H9 (cell line): ENCODE data around the gene WDR75. TPM values are rescaled to one million over a fixed set of nuclear protein-coding genes. Genes with fewer than 3 reads are reported as not detected.

Experiments used
- DNase-seq: peaks from one replicate; pipeline ENCODE4 v3.0.0-alpha.2; 2017
- H2AFZ ChIP-seq: one replicate; pipeline ENCODE4 v1.6.1; 2013; ENCODE audit warnings: mild to moderate bottlenecking, low read length, control low read depth, moderate library complexity
- H2AK5ac ChIP-seq: 2 replicates; pipeline ENCODE4 v1.6.1; 2013; ENCODE audit warnings: low read length, control low read depth, mixed read lengths; ENCODE audit not compliant: insufficient read length
- H2BK120ac ChIP-seq: one replicate; pipeline ENCODE4 v1.6.1; 2013; ENCODE audit warnings: low read depth, mild to moderate bottlenecking, low read length, control low read depth, inconsistent platforms; ENCODE audit not compliant: poor library complexity, severe bottlenecking
- H2BK12ac ChIP-seq: 2 replicates; pipeline ENCODE4 v1.6.1; 2013; ENCODE audit warnings: low read length, control low read depth, mixed read lengths, low read depth; ENCODE audit not compliant: insufficient read length
- H2BK15ac ChIP-seq: 2 replicates; pipeline ENCODE4 v1.6.1; 2013; ENCODE audit warnings: low read depth, low read length, control low read depth
- H2BK20ac ChIP-seq: one replicate; pipeline ENCODE4 v1.6.1; 2013; ENCODE audit warnings: low read depth, mild to moderate bottlenecking, low read length, control low read depth, inconsistent platforms; ENCODE audit not compliant: poor library complexity, severe bottlenecking
- H2BK5ac ChIP-seq: 2 replicates; pipeline ENCODE4 v1.6.1; 2013; ENCODE audit warnings: low read length, control low read depth, mixed read lengths; ENCODE audit not compliant: insufficient read length
- H3K14ac ChIP-seq: 2 replicates; pipeline ENCODE4 v1.6.1; 2013; ENCODE audit warnings: low read length, control low read depth; ENCODE audit not compliant: insufficient read depth
- H3K18ac ChIP-seq: 2 replicates; pipeline ENCODE4 v1.6.1; 2013; ENCODE audit warnings: low read depth, mild to moderate bottlenecking, mixed read lengths, low read length, control low read depth; ENCODE audit not compliant: insufficient read length
- H3K23ac ChIP-seq: 2 replicates; pipeline ENCODE4 v1.6.1; 2013; ENCODE audit warnings: low read length, control low read depth, mixed read lengths, low read depth; ENCODE audit not compliant: insufficient read length
- H3K23me2 ChIP-seq: 2 replicates; pipeline ENCODE4 v1.6.1; 2013; ENCODE audit warnings: low read depth, mild to moderate bottlenecking, mixed read lengths, low read length, control low read depth; ENCODE audit not compliant: insufficient read length, poor library complexity, severe bottlenecking
- H3K27ac ChIP-seq: 2 replicates; pipeline ENCODE4 v1.5.1; 2013; ENCODE audit warnings: low read length, control low read depth, mixed read lengths, low read depth; ENCODE audit not compliant: insufficient read length
- H3K27me3 ChIP-seq: 2 replicates; pipeline ENCODE4 v1.6.1; 2013; ENCODE audit warnings: low read length, control low read depth, inconsistent platforms; ENCODE audit not compliant: insufficient read depth
- H3K4ac ChIP-seq: 2 replicates; pipeline ENCODE4 v1.6.1; 2013; ENCODE audit warnings: low read depth, mild to moderate bottlenecking, control low read depth, inconsistent platforms, low read length, moderate library complexity
- H3K4me1 ChIP-seq: 2 replicates; pipeline ENCODE4 v1.6.1; 2013; ENCODE audit warnings: low read length, control low read depth, inconsistent platforms; ENCODE audit not compliant: insufficient read depth
- H3K4me2 ChIP-seq: 2 replicates; pipeline ENCODE4 v1.6.1; 2013; ENCODE audit warnings: low read length, control low read depth, mixed read lengths; ENCODE audit not compliant: insufficient read length, insufficient read depth
- H3K56ac ChIP-seq: 2 replicates; pipeline ENCODE4 v1.6.1; 2013; ENCODE audit warnings: low read depth, mild to moderate bottlenecking, mixed read lengths, low read length, control low read depth; ENCODE audit not compliant: insufficient read length
- H3K79me1 ChIP-seq: 2 replicates; pipeline ENCODE4 v1.6.1; 2013; ENCODE audit warnings: low read depth, mild to moderate bottlenecking, moderate library complexity, low read length, control low read depth, inconsistent platforms; ENCODE audit not compliant: insufficient read depth, poor library complexity, severe bottlenecking
- H3K79me2 ChIP-seq: 2 replicates; pipeline ENCODE4 v1.6.1; 2013; ENCODE audit warnings: low read length, control low read depth, inconsistent platforms; ENCODE audit not compliant: insufficient read depth
- H3K9ac ChIP-seq: 2 replicates; pipeline ENCODE4 v1.6.1; 2013; ENCODE audit warnings: low read length, control low read depth, mixed read lengths; ENCODE audit not compliant: insufficient read length; ENCODE audit errors: extremely low read depth
- H3K9me3 ChIP-seq: one replicate; pipeline ENCODE4 v1.6.1; 2013; ENCODE audit warnings: low read depth, low read length, inconsistent platforms; ENCODE audit not compliant: control insufficient read depth
- H3T11ph ChIP-seq: one replicate; pipeline ENCODE4 v1.6.1; 2013; ENCODE audit warnings: mild to moderate bottlenecking, low read length, control low read depth, inconsistent platforms
- H4K20me1 ChIP-seq: one replicate; pipeline ENCODE4 v1.6.1; 2013; ENCODE audit not compliant: control insufficient read depth, insufficient read length, insufficient read depth
- H4K5ac ChIP-seq: 2 replicates; pipeline ENCODE4 v1.6.1; 2013; ENCODE audit warnings: low read depth, mild to moderate bottlenecking, mixed read lengths, low read length, control low read depth; ENCODE audit not compliant: insufficient read length
- H4K8ac ChIP-seq: replicated peaks from 2 replicates; pipeline ENCODE4 v1.6.1; 2013; ENCODE audit warnings: low read length, control low read depth, mixed read lengths, low read depth; ENCODE audit not compliant: insufficient read length
- H4K91ac ChIP-seq: 2 replicates; pipeline ENCODE4 v1.6.1; 2013; ENCODE audit warnings: low read depth, mild to moderate bottlenecking, moderate library complexity, mixed read lengths, low read length, control low read depth; ENCODE audit not compliant: insufficient read length
- H3K27ac Mint-ChIP-seq, 3 experiments: 2 replicates in 2 of 3; 3 replicates in 1 of 3; pipeline ENCODE4 v1.8.0; 2020 to 2021; ENCODE audit warnings: mixed read lengths in 3 of 3, mild to moderate bottlenecking in 1 of 3, moderate library complexity in 1 of 3
- H3K27me3 Mint-ChIP-seq: 2 replicates; pipeline ENCODE4 v1.8.0; 2021; ENCODE audit warnings: low read depth, mild to moderate bottlenecking, moderate library complexity, mixed read lengths
- H3K36me3 Mint-ChIP-seq, 3 experiments: 2 replicates in 2 of 3; 3 replicates in 1 of 3; pipeline ENCODE4 v1.8.0; 2020 to 2021; ENCODE audit warnings: low read depth in 3 of 3, mixed read lengths in 3 of 3; ENCODE audit not compliant: insufficient read depth in 1 of 3
- H3K4me1 Mint-ChIP-seq, 2 experiments: 2 replicates each; pipeline ENCODE4 v1.8.0; 2020; ENCODE audit warnings: mixed read lengths in 2 of 2
- H3K4me3 Mint-ChIP-seq, 2 experiments: 2 replicates in 1 of 2; 3 replicates in 1 of 2; pipeline ENCODE4 v1.8.0; 2020 to 2021; ENCODE audit warnings: mild to moderate bottlenecking in 2 of 2, mixed read lengths in 2 of 2, moderate library complexity in 1 of 2
- H3K9me3 Mint-ChIP-seq, 2 experiments: 2 replicates in 1 of 2; 3 replicates in 1 of 2; pipeline ENCODE4 v1.8.0; 2020; ENCODE audit warnings: mild to moderate bottlenecking in 2 of 2, mixed read lengths in 2 of 2, moderate library complexity in 1 of 2
- CTCF ChIP-seq: fragments of 200-600 bp; sonication (generic); conservative IDR thresholded peaks from 3 replicates; pipeline ENCODE4 v1.8.0; 2021; ENCODE audit warnings: antibody characterized with exemption, mild to moderate bottlenecking
- WGBS: extraction: QIAGEN DNeasy Blood & Tissue Kit; methylation state at CpG from one replicate; pipeline ENCODE4 v1.1.7; 2013; ENCODE audit warnings: missing lambda C conversion rate, low lambda C conversion rate, mixed read lengths; ENCODE audit not compliant: insufficient read length; ENCODE audit errors: extremely low coverage; 5-methylcytosine and 5-hydroxymethylcytosine counted together
- total RNA-seq: library from RNA; stranded (reverse); gene quantifications from 2 replicates; pipeline ENCODE4 v1.2.1, GENCODE V29; 2021

The WDR75 gene
- total RNA-seq, 1 experiment from 2014 or later: 80.6 TPM

GRCh38 chr2:189402932-189403331 lies 38.3 kb upstream of the WDR75 start:
- Histone ChIP-seq H3K14ac (no peak overlapping the region), H3K79me1 (no peaks in the 10 kb centered on the region), H2BK120ac (no peak overlapping the region), H3K27me3 (no peaks in the 10 kb centered on the region), H2BK5ac (no peak overlapping the region), H4K20me1 (no peaks in the 10 kb centered on the region), H3K9ac (no peak overlapping the region), H2BK12ac (no peak overlapping the region), H3K4me2 (no peak overlapping the region), H3K56ac (no peak overlapping the region), H4K8ac (no peak overlapping the region), H4K5ac (no peak overlapping the region), H3K23ac (no peak overlapping the region), H2BK15ac (no peak overlapping the region), H2BK20ac (no peak overlapping the region), H3K9me3 (no peaks in the 10 kb centered on the region), H3K23me2 (no peaks in the 10 kb centered on the region), H3K4ac (no peak overlapping the region), H2AK5ac (no peak overlapping the region), H3T11ph (no peak overlapping the region), H4K91ac (no peak overlapping the region), H3K27ac (no peak overlapping the region), H3K18ac (no peak overlapping the region), H3K4me1 (no peaks in the 10 kb centered on the region), H3K79me2 (no peaks in the 10 kb centered on the region), H2AFZ (no peak overlapping the region)
- H3K36me3 Mint-ChIP-seq: no peaks in the 10 kb centered on the region
- no CpG with 5 or more reads among the region's 5 CpGs for WGBS
- no peak for DNase-seq
- H3K4me3 Mint-ChIP-seq: no peak overlapping the region
- no peak overlapping the region for H3K27ac Mint-ChIP-seq
- no peaks in the 10 kb centered on the region; a peak in 1 of 5 replicates for H3K9me3 Mint-ChIP-seq
- TF ChIP-seq CTCF: no peak
- H3K4me1 Mint-ChIP-seq: peaks cover 8 to 9% of the 10 kb centered on the region in 2 experiments
- no peaks in the 10 kb centered on the region for H3K27me3 Mint-ChIP-seq
